Osteoblast (primary cell): ENCODE results near the gene LY86. TPM values are rescaled to one million over a fixed set of nuclear protein-coding genes. Genes with fewer than 3 reads are reported as not detected.

Experiments used
- DNase-seq: peaks from one replicate; pipeline ENCODE4 v3.0.0; 2011; ENCODE audit warnings: low spot score, mixed read lengths; ENCODE audit not compliant: insufficient read length; ENCODE audit errors: missing footprints
- H2AFZ ChIP-seq: 2 replicates; pipeline ENCODE4 v1.6.0; 2011; ENCODE audit warnings: mild to moderate bottlenecking, low read length
- H3K27ac ChIP-seq: 2 replicates; pipeline ENCODE4 v1.5.1; 2011; ENCODE audit warnings: mild to moderate bottlenecking, low read depth, low read length, moderate library complexity
- H3K27me3 ChIP-seq: 2 replicates; pipeline ENCODE4 v1.6.0; 2012; ENCODE audit warnings: mild to moderate bottlenecking, control low read depth, inconsistent platforms, low read length, moderate library complexity; ENCODE audit not compliant: insufficient read depth
- H3K36me3 ChIP-seq: 2 replicates; pipeline ENCODE4 v1.5.1; 2011; ENCODE audit warnings: mild to moderate bottlenecking, low read length, control low read depth, moderate library complexity; ENCODE audit not compliant: insufficient read depth
- H3K4me1 ChIP-seq: 2 replicates; pipeline ENCODE4 v1.5.1; 2011; ENCODE audit warnings: mild to moderate bottlenecking, low read length, control low read depth, moderate library complexity; ENCODE audit not compliant: insufficient read depth
- H3K4me2 ChIP-seq: 2 replicates; pipeline ENCODE4 v1.6.0; 2011; ENCODE audit warnings: mild to moderate bottlenecking, low read length; ENCODE audit not compliant: insufficient read depth
- H3K4me3 ChIP-seq: fragments of 200-600 bp; sonication (generic); 3 replicates; pipeline ENCODE4 v1.5.1; 2012; ENCODE audit warnings: mild to moderate bottlenecking, low read length, inconsistent platforms; ENCODE audit not compliant: insufficient read depth
- H3K79me2 ChIP-seq: 2 replicates; pipeline ENCODE4 v1.6.0; 2012; ENCODE audit warnings: mild to moderate bottlenecking, low read length, control low read depth, inconsistent platforms; ENCODE audit not compliant: insufficient read depth
- H3K9me3 ChIP-seq: 2 replicates; pipeline ENCODE4 v1.5.1; 2011; ENCODE audit warnings: low read depth, low read length, control low read depth
- H4K20me1 ChIP-seq: 2 replicates; pipeline ENCODE4 v1.6.0; 2012; ENCODE audit warnings: mild to moderate bottlenecking, low read length, control low read depth; ENCODE audit not compliant: insufficient read depth
- CTCF ChIP-seq: IDR thresholded peaks from 2 replicates; pipeline ENCODE4 v1.5.1; 2011; ENCODE audit warnings: mild to moderate bottlenecking, low read depth, low read length, moderate library complexity; ENCODE audit errors: extremely low read depth
- total RNA-seq: library from RNA; depleted of rRNA; stranded (reverse); fragments of >200 nt; gene quantifications from 2 replicates; pipeline ENCODE4 v1.2.3, GENCODE V29; 2012

The LY86 gene
- total RNA-seq, 1 donor, result not detected

- Histone ChIP-seq H2AFZ (no peak overlapping the region), H3K4me1 (no peaks in the 10 kb centered on the region), H4K20me1 (no peaks in the 10 kb centered on the region), H3K4me2 (no peak overlapping the region), H3K79me2 (no peaks in the 10 kb centered on the region), H3K9me3 (no peaks in the 10 kb centered on the region), H3K36me3 (no peaks in the 10 kb centered on the region), H3K27ac (no peak overlapping the region), H3K27me3 (no peaks in the 10 kb centered on the region), H3K4me3 (no peak overlapping the region)
- DNase-seq, result no peak
- no peak for TF ChIP-seq CTCF
These were observed 26.4 kb downstream of the LY86 start for GRCh38 chr6:6614983-6615349.

- Histone ChIP-seq H3K79me2 (no peaks in the 10 kb centered on the region), H3K4me1 (no peaks in the 10 kb centered on the region), H3K9me3 (no peaks in the 10 kb centered on the region), H3K4me2 (no peak overlapping the region), H3K27me3 (no peaks in the 10 kb centered on the region), H2AFZ (no peak overlapping the region), H3K27ac (no peak overlapping the region), H3K36me3 (no peaks in the 10 kb centered on the region), H3K4me3 (no peak overlapping the region), H4K20me1 (no peaks in the 10 kb centered on the region)
- no peak for TF ChIP-seq CTCF
- no peak for DNase-seq
These were observed 28.1 kb downstream of the LY86 start for GRCh38 chr6:6616656-6617055.

GRCh38 chr6:6619021-6619794, 30.7 kb downstream of the LY86 start:
- Histone ChIP-seq H2AFZ (no peak overlapping the region), H3K79me2 (no peaks in the 10 kb centered on the region), H3K9me3 (no peaks in the 10 kb centered on the region), H3K27me3 (no peaks in the 10 kb centered on the region), H3K4me2 (no peak overlapping the region), H3K36me3 (no peaks in the 10 kb centered on the region), H3K27ac (no peak overlapping the region), H4K20me1 (no peaks in the 10 kb centered on the region), H3K4me1 (no peaks in the 10 kb centered on the region), H3K4me3 (no peak overlapping the region)
- no peak for DNase-seq
- no peak for TF ChIP-seq CTCF

- H4K20me1 ChIP-seq, result no peaks in the 10 kb centered on the region
These were observed 32.4 kb downstream of the LY86 start for GRCh38 chr6:6620766-6621425.

More at GRCh38 chr6:6620766-6621425, 32.4 kb downstream of the LY86 start:
- H3K36me3 ChIP-seq, result no peaks in the 10 kb centered on the region
- no peak for TF ChIP-seq CTCF
- no peak overlapping the region for H3K27ac ChIP-seq
- DNase-seq, result no peak
- no peak overlapping the region for H3K4me2 ChIP-seq
- no peaks in the 10 kb centered on the region for H3K9me3 ChIP-seq
- H3K4me1 ChIP-seq, result no peaks in the 10 kb centered on the region
- no peak overlapping the region for H2AFZ ChIP-seq
- H3K79me2 ChIP-seq, result no peaks in the 10 kb centered on the region
- H3K4me3 ChIP-seq, result no peak overlapping the region
- no peaks in the 10 kb centered on the region for H3K27me3 ChIP-seq
